ENCODE results near the gene FGA.

Gene FGA

GRCh38 chr4:154611833-154612232 lies 21.3 kb upstream of the FGA start:
- Histone ChIP-seq H3K9me3 (replicated peaks; ENCODE audit: insufficient read depth, low read length) (no peaks in the 10 kb centered on the region), H3K9ac (ENCODE audit: low read length) (no peak overlapping the region), H3K9me2 (replicated peaks; ENCODE audit: insufficient read depth, low read length) (no peaks in the 10 kb centered on the region), H3K36me3 (replicated peaks; ENCODE audit: insufficient read depth, low read length) (no peaks in the 10 kb centered on the region), H3K4me3 (ENCODE audit: low read length) (no peak overlapping the region), H3K27me3 (replicated peaks; ENCODE audit: insufficient read depth, low read length) (peaks cover 4% of the 10 kb centered on the region; the same call in 1 of the 2 replicates), H2AFZ (ENCODE audit: low read length) (no peak overlapping the region), H3K4me2 (ENCODE audit: low read depth, low read length) (no peak overlapping the region), H4K20me1 (ENCODE audit: insufficient read depth, low read length) (no peaks in the 10 kb centered on the region), H3K27ac (ENCODE audit: low read length) (no peak overlapping the region), H3K79me2 (ENCODE audit: low read length) (no peaks in the 10 kb centered on the region), H3F3A (ENCODE audit: insufficient read depth, low read length) (no peaks in the 10 kb centered on the region), H3K4me1 (ENCODE audit: low read length) (peaks cover 9% of the 10 kb centered on the region)
- TF ChIP-seq EZH2phosphoT487 (IDR thresholded peaks at IDR 0.05; ENCODE audit: low read length) (no peak), CTCF (IDR thresholded peaks at IDR 0.05; ENCODE audit: low read length) (no peak), EZH2 (optimal IDR thresholded peaks at IDR 0.05; ENCODE audit: low read depth, low read length) (no peak)
- no peak for DNase-seq

GRCh38 chr4:154610582-154610981 lies 20.0 kb upstream of the FGA start:
- Histone ChIP-seq H4K20me1 (ENCODE audit: insufficient read depth, low read length) (no peaks in the 10 kb centered on the region), H3K9me2 (replicated peaks; ENCODE audit: insufficient read depth, low read length) (no peaks in the 10 kb centered on the region), H2AFZ (ENCODE audit: low read length) (no peak overlapping the region), H3K4me3 (ENCODE audit: low read length) (no peak overlapping the region), H3K9ac (ENCODE audit: low read length) (no peak overlapping the region), H3F3A (ENCODE audit: insufficient read depth, low read length) (no peaks in the 10 kb centered on the region), H3K9me3 (replicated peaks; ENCODE audit: insufficient read depth, low read length) (no peaks in the 10 kb centered on the region), H3K27ac (ENCODE audit: low read length) (no peak overlapping the region), H3K79me2 (ENCODE audit: low read length) (no peaks in the 10 kb centered on the region), H3K4me2 (ENCODE audit: low read depth, low read length) (no peak overlapping the region), H3K36me3 (replicated peaks; ENCODE audit: insufficient read depth, low read length) (no peaks in the 10 kb centered on the region), H3K27me3 (replicated peaks; ENCODE audit: insufficient read depth, low read length) (peaks cover 4% of the 10 kb centered on the region; the same call in 1 of the 2 replicates), H3K4me1 (ENCODE audit: low read length) (no peaks in the 10 kb centered on the region)
- DNase-seq = no peak
- TF ChIP-seq EZH2 (optimal IDR thresholded peaks at IDR 0.05; ENCODE audit: low read depth, low read length) (no peak), CTCF (IDR thresholded peaks at IDR 0.05; ENCODE audit: low read length) (no peak), EZH2phosphoT487 (IDR thresholded peaks at IDR 0.05; ENCODE audit: low read length) (no peak)

GRCh38 chr4:154609532-154609931 lies 19.0 kb upstream of the FGA start:
- no peaks in the 10 kb centered on the region for H3K9me3 ChIP-seq (replicated peaks; ENCODE audit: insufficient read depth, low read length)
- TF ChIP-seq EZH2phosphoT487 (IDR thresholded peaks at IDR 0.05; ENCODE audit: low read length) (no peak), EZH2 (optimal IDR thresholded peaks at IDR 0.05; ENCODE audit: low read depth, low read length) (no peak), CTCF (IDR thresholded peaks at IDR 0.05; ENCODE audit: low read length) (no peak)
- H3K36me3 ChIP-seq (replicated peaks; ENCODE audit: insufficient read depth, low read length) = no peaks in the 10 kb centered on the region
- 0 out of 2 replicates have a peak, but pooled peaks cover under 1% of the 10 kb centered on the region for H3K27me3 ChIP-seq (replicated peaks; ENCODE audit: insufficient read depth, low read length)
- H3K4me2 ChIP-seq (ENCODE audit: low read depth, low read length) = no peak overlapping the region
- no peaks in the 10 kb centered on the region for H3K4me1 ChIP-seq (ENCODE audit: low read length)
- no peaks in the 10 kb centered on the region for H3K9me2 ChIP-seq (replicated peaks; ENCODE audit: insufficient read depth, low read length)
- no peak overlapping the region for H2AFZ ChIP-seq (ENCODE audit: low read length)
- H3K79me2 ChIP-seq (ENCODE audit: low read length) = no peaks in the 10 kb centered on the region
- H3K4me3 ChIP-seq (ENCODE audit: low read length) = no peak overlapping the region
- H3K27ac ChIP-seq (ENCODE audit: low read length) = no peak overlapping the region
- DNase-seq = no peak
- no peaks in the 10 kb centered on the region for H4K20me1 ChIP-seq (ENCODE audit: insufficient read depth, low read length)
- H3F3A ChIP-seq (ENCODE audit: insufficient read depth, low read length) = no peaks in the 10 kb centered on the region
- H3K9ac ChIP-seq (ENCODE audit: low read length) = no peak overlapping the region

Measured in MM.1S (cell line).